SIG-M5 (cell line): ENCODE data around the gene CTSL.

Source experiments
- DNase-seq: peaks from one replicate; lab custom pipeline; 2025; lab: John Stamatoyannopoulos, UW

Gene CTSL

GRCh38 chr9:87725900-87726709 lies at the start of gene CTSL:
CTSL (plus strand) TSS chr9:87726119; CDS start chr9:87727604, 1,485 bp downstream.
- DNase-seq: no peak

- DNase-seq: no peak
Measured at GRCh38 chr9:87676976-87677775, 48.7 kb upstream of the CTSL start.

DNA sequence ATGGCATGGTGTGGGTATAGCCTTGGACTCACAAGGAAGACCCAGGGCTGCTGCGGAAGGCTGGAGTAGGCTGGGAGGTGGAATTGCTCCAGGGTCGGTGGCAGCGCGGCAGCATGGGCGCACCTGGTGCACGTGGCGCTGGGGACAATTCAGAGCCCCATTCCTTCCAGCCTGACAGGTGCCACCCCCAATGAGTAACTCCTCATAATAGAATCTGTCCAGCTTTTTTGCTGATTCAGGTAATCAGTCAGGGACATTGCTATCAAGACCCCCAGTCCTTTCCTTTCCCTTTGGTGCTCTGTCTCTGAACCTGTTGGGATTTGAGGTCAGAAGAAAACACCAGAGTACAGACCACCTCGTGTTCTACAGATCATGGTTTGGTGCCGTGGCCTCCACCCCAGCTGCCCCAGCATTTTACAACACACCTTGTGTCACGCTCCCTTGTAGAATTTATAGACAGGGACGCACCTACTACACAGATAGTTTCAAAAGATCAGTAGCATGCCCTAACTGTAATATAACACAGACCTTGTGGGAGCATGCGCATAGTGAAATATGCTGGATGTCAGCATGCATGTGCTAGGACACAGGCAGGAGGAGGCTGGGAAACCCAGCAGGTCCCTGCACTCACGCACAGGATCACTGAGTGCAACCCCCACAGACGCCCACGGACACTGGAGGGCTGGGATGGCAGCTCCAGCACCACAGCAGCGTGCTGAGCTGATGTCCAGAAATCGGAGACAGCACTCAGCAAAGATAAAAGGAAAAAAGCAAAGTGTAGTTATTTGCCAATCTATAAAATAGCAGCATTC lies 47.9 kb upstream of the CTSL start:
- DNase-seq: no peak

DNA sequence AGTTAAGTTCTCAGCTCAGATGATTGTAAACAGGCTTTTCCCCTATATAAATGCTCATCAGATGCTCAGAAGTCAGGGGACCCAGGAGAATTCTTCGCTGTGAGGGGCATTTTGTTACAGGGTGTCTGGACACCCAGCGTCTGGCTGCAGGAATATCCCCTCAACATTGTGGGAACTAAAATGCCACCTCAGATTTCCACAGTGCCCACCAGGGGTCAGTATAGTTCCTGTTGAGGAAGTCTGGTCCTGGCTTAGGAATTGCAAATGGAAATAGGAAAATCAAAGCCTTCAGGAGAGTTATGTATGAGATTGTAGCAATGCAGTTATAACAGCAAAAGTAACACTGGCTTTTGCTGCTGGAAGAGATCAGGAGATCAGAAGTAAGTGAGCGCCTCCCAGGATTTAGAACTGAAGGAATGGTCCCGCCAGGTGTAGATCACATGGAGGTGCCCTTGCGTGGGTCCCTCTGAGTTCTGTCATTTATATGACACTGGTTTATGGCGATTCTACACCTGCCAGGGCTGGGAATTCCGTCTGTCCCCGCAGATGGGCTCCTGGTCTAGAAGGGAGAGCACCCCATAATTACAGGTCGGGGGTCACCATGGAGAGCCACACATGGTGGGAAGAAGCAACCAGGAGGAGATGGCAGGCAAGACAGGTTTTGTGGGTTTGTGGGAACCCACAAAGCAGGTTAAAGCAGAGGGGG lies 47.1 kb upstream of the CTSL start:
- no peak for DNase-seq

GRCh38 chr9:87681271-87682061 lies 44.5 kb upstream of the CTSL start:
- DNase-seq: no peak

GRCh38 chr9:87682085-87682484 lies 43.8 kb upstream of the CTSL start:
- no peak for DNase-seq

- no peak for DNase-seq
Measured at GRCh38 chr9:87682618-87683017, 43.3 kb upstream of the CTSL start.

GRCh38 chr9:87683751-87684626 lies 41.9 kb upstream of the CTSL start:
- DNase-seq: no peak

DNA sequence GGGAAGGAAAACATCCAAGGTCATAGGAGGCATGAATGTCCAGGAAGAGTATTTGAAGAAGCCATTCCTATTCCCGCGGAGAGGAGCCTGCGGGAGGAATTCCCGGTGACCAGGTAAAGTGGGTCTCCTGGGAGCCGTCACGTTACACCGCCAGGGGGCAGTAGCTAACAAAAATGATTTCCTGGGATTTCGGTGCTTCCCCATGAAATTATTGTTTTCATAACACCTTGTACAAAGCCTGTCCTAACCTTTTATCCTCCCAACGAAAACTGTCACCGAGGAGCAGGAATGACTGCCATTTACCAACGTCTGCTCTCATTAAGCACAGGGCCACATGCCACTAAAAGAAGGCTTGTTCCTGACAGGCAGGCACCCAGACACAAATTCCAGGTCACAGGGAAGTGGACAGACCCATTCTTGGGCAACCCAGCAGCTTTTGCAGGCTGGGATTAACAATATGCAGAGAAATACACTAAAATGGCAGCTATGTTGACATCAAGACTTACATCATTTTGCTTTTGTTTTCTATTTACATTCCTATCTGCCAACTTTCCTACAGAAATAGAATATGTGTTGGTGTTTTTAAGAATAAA lies 41.2 kb upstream of the CTSL start:
- no peak for DNase-seq

- no peak for DNase-seq
Measured at GRCh38 chr9:87685441-87685840, 40.5 kb upstream of the CTSL start.

DNA sequence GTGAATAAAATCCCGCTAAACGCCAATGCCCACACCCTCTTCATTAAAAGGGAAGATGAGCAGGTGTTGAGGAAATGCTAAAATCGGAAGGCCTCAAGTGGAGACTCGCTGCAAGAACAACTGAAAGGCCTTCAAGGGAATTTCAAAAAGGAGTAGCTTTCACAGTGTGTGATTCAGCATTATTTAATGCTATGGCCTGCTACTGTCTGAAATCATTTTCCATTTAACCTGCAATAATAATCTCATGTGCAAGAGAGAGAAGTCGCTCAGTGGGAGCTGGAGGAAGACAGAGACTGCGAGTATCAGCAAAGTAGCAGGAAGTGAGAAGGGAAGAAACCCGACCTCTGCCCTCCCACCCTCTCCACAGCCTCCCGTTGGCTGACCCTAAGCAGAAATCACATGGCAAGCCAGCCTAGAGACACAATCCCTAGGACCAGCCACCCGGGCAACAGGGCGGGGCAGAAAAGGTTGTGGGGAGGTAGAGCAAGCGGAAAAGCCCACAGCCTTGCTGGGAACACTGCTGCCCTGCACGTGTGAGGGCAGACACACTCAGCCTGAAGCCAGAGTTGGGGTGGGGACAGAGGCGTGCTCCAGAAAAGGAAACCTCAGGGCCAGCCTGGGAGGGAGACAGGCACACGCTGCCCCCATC lies 39.9 kb upstream of the CTSL start:
- DNase-seq: no peak

DNA sequence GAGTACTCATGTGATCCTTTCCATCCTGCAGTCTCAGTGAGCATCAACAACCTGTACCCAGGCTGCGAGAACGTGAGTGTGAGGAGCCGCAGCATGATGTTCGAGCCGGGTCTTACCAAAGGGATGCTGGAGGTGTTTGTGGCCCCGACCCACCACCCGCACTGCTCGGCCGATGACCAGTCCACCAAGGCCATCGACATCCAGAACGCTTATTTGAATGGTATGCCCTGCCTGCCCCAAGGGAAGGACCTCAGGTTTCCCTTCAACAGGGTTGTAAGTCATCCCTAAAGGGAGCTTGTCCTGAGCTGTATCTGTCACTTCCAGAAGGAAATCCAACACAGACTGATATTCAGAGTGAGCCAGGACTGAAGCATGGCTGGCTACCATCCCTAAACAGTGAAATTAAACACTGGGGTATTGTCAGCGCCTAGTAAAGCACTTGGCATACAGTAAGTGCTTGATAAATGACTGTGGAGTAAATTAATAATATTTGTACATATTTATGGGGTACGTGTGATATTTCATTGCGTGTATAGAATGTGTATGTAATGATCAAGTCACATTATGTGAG lies 39.3 kb upstream of the CTSL start:
- no peak for DNase-seq

GRCh38 chr9:87687207-87687606 lies 38.7 kb upstream of the CTSL start:
- DNase-seq: no peak

DNA sequence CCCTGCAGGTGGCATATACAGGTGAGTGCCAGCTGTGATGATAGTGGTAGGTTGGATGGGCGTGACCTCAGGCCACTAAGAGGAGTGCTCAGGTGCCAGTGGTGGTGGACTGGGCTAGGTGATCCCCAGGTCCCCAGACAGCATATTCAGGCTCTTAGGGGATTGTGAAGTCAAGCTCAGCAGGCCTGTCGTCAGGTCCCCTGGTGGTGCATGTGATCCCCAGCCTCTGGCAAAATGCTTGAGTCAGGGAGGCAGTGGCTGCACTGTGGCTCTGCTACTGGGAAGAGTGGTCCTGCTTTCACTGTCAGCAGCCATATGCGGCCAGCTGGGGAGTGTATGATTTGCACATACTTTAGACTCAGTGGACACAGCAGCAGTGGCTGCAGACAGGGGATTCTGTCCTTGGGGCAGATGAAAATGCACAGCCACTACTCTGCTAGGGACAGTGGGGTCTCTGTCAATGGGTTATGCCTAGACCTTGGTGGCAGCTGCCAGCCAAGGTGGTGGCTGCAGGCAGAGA lies 31.6 kb upstream of the CTSL start:
- DNase-seq: no peak

- no peak for DNase-seq
Measured at GRCh38 chr9:87695523-87695922, 30.4 kb upstream of the CTSL start.

GRCh38 chr9:87696641-87697040 lies 29.3 kb upstream of the CTSL start:
- no peak for DNase-seq

DNA sequence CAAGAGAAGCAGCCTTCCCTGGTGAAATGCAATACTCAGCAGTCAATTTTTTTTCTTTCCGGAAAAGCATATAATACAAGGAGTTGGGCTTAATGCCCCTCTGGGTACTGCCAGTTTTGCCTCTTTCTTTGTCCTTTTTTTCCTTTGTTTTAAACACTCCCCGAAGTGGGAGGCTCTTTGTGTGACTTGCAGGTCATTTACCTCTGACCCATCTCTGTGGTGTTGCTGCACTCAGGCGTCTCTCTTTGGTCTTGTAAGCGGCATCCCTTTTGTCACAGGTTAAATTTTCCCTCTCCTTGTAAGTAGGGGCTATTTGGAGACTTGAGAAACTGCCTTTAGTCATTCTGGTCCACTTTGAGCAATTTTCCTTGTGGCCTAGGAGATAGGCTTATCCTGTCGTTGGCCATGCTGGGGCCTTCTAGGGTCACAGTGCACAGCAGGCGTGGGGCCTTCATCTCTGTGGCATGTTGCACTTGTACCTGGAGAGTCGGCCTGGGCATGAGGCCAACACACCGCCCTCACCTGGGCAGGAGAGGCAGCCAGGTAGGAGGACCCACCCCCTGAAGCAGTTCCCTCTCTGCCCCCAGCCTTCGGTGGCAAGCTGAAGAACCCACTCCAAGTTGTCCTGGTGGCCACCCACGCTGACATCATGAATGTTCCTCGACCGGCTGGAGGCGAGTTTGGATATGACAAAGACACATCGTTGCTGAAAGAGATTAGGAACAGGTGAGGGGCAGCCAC lies 27.7 kb upstream of the CTSL start:
- no peak for DNase-seq

- DNase-seq: no peak
Measured at GRCh38 chr9:87699835-87700234, 26.1 kb upstream of the CTSL start.
